A549 (cell line): Measurements from ENCODE around the gene ANKRD17.

Experiments used
- EP300 ChIP-seq, 2 experiments: fragments of >200 bp; sonication (Bioruptor Twin); formaldehyde crosslinking; IDR thresholded peaks; 2 replicates in 1 of 2; 3 replicates in 1 of 2; pipeline ENCODE4 v1.6.1; 2016 to 2017
- POLR2A ChIP-seq: IDR thresholded peaks from 2 replicates; pipeline ENCODE4 v1.6.1; 2012; ENCODE audit warnings: mild to moderate bottlenecking, low read length
- RAD21 ChIP-seq, 2 experiments: fragments of >200 bp in 1 of 2; sonication (Bioruptor Twin) in 1 of 2; formaldehyde crosslinking in 1 of 2; IDR thresholded peaks in 1 of 2; conservative IDR thresholded peaks in 1 of 2; 2 replicates in 1 of 2; 3 replicates in 1 of 2; pipeline ENCODE4 v1.6.1; 2012 to 2018; ENCODE audit warnings: inconsistent platforms in 1 of 2
- RNF2 ChIP-seq: fragments of 200-600 bp; sonication (generic); IDR thresholded peaks from 2 replicates; pipeline ENCODE4 v1.6.1; 2016; ENCODE audit warnings: low read depth, mild to moderate bottlenecking, antibody characterized with exemption, moderate library complexity, borderline replicate concordance
- TF ChIP-seq, protein P1 (sequence below): fragments of >200 bp; sonication (Bioruptor Twin); formaldehyde crosslinking; IDR thresholded peaks from 3 replicates; pipeline ENCODE4 v1.5.1; 2016

DNA sequence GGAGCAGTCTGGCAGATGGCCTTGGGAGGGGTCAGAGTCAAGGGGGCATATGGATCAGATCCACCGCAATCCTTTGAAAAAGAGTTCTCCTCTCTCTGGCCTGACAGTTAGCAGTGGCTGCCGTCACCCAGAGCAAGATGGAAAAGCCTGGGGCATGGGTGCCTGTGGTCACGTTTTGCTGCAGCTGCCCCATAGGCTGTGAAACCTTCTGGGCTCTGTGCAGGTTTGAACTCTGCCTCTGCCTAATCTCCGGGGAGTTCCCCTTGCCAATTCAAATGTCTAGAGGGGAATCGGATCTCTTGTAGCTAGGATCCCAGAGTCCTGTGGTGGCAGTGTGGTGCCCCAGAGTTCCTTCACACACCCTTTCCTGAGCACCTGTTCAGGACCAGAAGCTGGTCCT, 23.4 kb upstream of the ANKRD17 start:
- TF ChIP-seq POLR2A (no peak), EP300 (IDR thresholded peaks at IDR 0.05) (no peak), RAD21 (conservative IDR thresholded peaks at IDR 0.05 in 1 of 2, IDR thresholded peaks at IDR 0.05 in 1 of 2) (no peak), RNF2 (no peak)
- TF ChIP-seq, protein P1, sequence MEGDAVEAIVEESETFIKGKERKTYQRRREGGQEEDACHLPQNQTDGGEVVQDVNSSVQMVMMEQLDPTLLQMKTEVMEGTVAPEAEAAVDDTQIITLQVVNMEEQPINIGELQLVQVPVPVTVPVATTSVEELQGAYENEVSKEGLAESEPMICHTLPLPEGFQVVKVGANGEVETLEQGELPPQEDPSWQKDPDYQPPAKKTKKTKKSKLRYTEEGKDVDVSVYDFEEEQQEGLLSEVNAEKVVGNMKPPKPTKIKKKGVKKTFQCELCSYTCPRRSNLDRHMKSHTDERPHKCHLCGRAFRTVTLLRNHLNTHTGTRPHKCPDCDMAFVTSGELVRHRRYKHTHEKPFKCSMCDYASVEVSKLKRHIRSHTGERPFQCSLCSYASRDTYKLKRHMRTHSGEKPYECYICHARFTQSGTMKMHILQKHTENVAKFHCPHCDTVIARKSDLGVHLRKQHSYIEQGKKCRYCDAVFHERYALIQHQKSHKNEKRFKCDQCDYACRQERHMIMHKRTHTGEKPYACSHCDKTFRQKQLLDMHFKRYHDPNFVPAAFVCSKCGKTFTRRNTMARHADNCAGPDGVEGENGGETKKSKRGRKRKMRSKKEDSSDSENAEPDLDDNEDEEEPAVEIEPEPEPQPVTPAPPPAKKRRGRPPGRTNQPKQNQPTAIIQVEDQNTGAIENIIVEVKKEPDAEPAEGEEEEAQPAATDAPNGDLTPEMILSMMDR: no peak
